Lower lobe of right lung (tissue), 2 donors: ENCODE results near the gene GOT1. TPM values are rescaled to one million over a fixed set of nuclear protein-coding genes. Genes with fewer than 3 reads are reported as not detected.

Experiments used
- ATAC-seq, 2 donors: fragments of 200-7000 bp; cut with Tn5 transposase; one replicate each; pipeline ENCODE4 v1.9.1; 2020 to 2022; ENCODE audit warnings: mild to moderate bottlenecking in 2 of 2, moderate library complexity in 2 of 2
- DNase-seq: peaks from one replicate; pipeline ENCODE4 v3.0.0-alpha.2; 2020
- H3K27ac ChIP-seq: fragments of 200-600 bp; one replicate; pipeline ENCODE4 v1.8.0; 2022
- H3K27me3 ChIP-seq: fragments of 200-600 bp; one replicate; pipeline ENCODE4 v1.8.0; 2022; ENCODE audit warnings: low read depth
- H3K36me3 ChIP-seq: fragments of 200-600 bp; one replicate; pipeline ENCODE4 v1.8.0; 2022; ENCODE audit warnings: mild to moderate bottlenecking
- H3K4me1 ChIP-seq: fragments of 200-600 bp; one replicate; pipeline ENCODE4 v1.8.0; 2022
- H3K4me3 ChIP-seq: fragments of 200-600 bp; one replicate; pipeline ENCODE4 v1.8.0; 2022; ENCODE audit warnings: mild to moderate bottlenecking
- H3K9me3 ChIP-seq: fragments of 200-600 bp; one replicate; pipeline ENCODE4 v1.8.0; 2022
- CTCF ChIP-seq: fragments of 200-600 bp; IDR thresholded peaks from one replicate; pipeline ENCODE4 v1.8.0; 2022; ENCODE audit warnings: antibody characterized with exemption, mild to moderate bottlenecking
- intact Hi-C: fragments of 100-400 bp; cut with DNase I; formaldehyde crosslinking; loops from one replicate; pipeline ENCODE4 v1.11.0; 2022
- total RNA-seq: library from RNA; stranded (reverse); fragmentation: NEBNext Ultra II Directional; extraction: Animal tissue kit (Norgen Biotek cat#: 25700); gene quantifications from one replicate; pipeline ENCODE4 v1.2.1, GENCODE V29; 2021
- donor health status: DM: no; HTN: yes; CAD: no; lungs with severe emphysema.

GOT1 gene
- total RNA-seq, 1 donor from 2014 or later = 16.9 TPM

- Histone ChIP-seq H3K9me3 (no peaks in the 10 kb centered on the region), H3K36me3 (no peaks in the 10 kb centered on the region), H3K4me3 (no peak overlapping the region), H3K27me3 (peaks cover 9% of the 10 kb centered on the region), H3K4me1 (peaks cover 4% of the 10 kb centered on the region), H3K27ac (no peak overlapping the region)
- intact Hi-C loops = no loop called here
- DNase-seq (no peak), ATAC-seq (peak; percentile 53 to 58)
- peak; percentile 44 for TF ChIP-seq CTCF
Measured at GRCh38 chr10:99370993-99371392, 59.4 kb downstream of the GOT1 start.

- Histone ChIP-seq H3K36me3 (no peaks in the 10 kb centered on the region), H3K9me3 (no peaks in the 10 kb centered on the region), H3K4me3 (no peak overlapping the region), H3K4me1 (peaks cover 4% of the 10 kb centered on the region), H3K27ac (no peak overlapping the region), H3K27me3 (peaks cover 9% of the 10 kb centered on the region)
- TF ChIP-seq CTCF = no peak
- intact Hi-C loops = no loop called here
- DNase-seq = no peak
- no peak for ATAC-seq
Measured at GRCh38 chr10:99369551-99369950, 60.9 kb downstream of the GOT1 start.

GRCh38 chr10:99369126-99369525 lies 61.3 kb downstream of the GOT1 start:
- TF ChIP-seq CTCF = no peak
- Histone ChIP-seq H3K9me3 (no peaks in the 10 kb centered on the region), H3K27ac (no peak overlapping the region), H3K36me3 (no peaks in the 10 kb centered on the region), H3K4me1 (peaks cover 4% of the 10 kb centered on the region), H3K27me3 (peaks cover 9% of the 10 kb centered on the region), H3K4me3 (no peak overlapping the region)
- intact Hi-C loops = no loop called here
- ATAC-seq = no peak
- no peak for DNase-seq

GRCh38 chr10:99368646-99369045 lies 61.8 kb downstream of the GOT1 start:
- Histone ChIP-seq H3K36me3 (no peaks in the 10 kb centered on the region), H3K4me1 (peaks cover 4% of the 10 kb centered on the region), H3K9me3 (no peaks in the 10 kb centered on the region), H3K4me3 (no peak overlapping the region), H3K27me3 (peaks cover 9% of the 10 kb centered on the region), H3K27ac (no peak overlapping the region)
- intact Hi-C loops = no loop called here
- TF ChIP-seq CTCF = no peak
- ATAC-seq = no peak
- DNase-seq = no peak

- Histone ChIP-seq H3K4me1 (no peaks in the 10 kb centered on the region), H3K36me3 (no peaks in the 10 kb centered on the region), H3K27me3 (peaks cover 9% of the 10 kb centered on the region), H3K9me3 (no peaks in the 10 kb centered on the region), H3K27ac (no peak overlapping the region), H3K4me3 (no peak overlapping the region)
- DNase-seq (no peak), ATAC-seq (no peak)
- intact Hi-C loops = no loop called here
- no peak for TF ChIP-seq CTCF
Measured at GRCh38 chr10:99366666-99367065, 63.8 kb downstream of the GOT1 start.

- H3K27ac ChIP-seq = no peak overlapping the region
- DNase-seq (no peak), ATAC-seq (no peak)
- no peak overlapping the region for H3K4me3 ChIP-seq
- H3K27me3 ChIP-seq = peaks cover 2% of the 10 kb centered on the region
- TF ChIP-seq CTCF = no peak
- intact Hi-C loops = no loop called here
- H3K4me1 ChIP-seq = no peaks in the 10 kb centered on the region
- no peaks in the 10 kb centered on the region for H3K36me3 ChIP-seq
- no peaks in the 10 kb centered on the region for H3K9me3 ChIP-seq
Measured at GRCh38 chr10:99365736-99366135, 64.7 kb downstream of the GOT1 start.
